ENCODE measurements around the gene RHOU.

DNA sequence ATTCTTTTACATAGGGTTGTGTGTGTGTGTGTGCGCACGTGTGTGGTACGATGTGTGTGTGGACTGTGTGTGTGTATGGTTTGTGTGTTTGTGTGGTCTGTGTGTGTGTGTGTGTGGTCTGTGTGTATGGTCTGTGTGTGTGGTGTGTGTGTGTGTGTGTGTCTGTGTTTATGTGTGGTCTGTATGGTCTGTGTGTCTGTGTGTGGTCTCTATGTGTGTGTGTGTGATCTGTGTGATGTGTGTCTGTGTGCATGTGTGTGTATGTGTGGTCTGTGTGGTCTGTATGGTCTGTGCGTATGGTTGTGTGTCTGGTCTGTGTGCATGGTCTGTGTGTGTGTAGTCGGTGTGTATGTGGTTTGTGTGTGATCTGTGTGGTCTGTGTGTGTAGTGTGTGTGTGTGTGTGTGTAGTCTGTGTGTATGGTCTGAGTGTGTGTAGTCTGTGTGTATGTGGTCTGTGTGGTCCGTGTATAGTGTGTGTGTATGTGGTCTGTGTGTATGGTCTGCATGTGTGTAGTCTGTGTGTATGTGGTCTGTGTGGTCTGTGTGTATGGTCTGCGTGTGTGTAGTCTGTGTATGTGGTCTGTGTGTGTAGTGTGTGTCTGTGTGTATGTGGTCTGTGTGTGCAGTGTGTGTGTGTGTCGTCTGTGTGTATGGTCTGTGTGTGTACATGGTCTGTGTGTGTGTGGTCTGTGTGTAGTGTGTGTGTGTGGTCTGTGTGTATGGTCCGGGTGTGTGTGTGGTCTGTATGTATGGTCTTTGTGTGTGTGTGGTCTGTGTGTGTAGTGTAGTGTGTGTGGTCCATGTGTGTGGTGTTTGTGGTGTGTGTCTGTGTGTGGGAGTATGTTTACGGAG is 46.8 kb downstream of the RHOU start:
- TF ChIP-seq, protein P1, sequence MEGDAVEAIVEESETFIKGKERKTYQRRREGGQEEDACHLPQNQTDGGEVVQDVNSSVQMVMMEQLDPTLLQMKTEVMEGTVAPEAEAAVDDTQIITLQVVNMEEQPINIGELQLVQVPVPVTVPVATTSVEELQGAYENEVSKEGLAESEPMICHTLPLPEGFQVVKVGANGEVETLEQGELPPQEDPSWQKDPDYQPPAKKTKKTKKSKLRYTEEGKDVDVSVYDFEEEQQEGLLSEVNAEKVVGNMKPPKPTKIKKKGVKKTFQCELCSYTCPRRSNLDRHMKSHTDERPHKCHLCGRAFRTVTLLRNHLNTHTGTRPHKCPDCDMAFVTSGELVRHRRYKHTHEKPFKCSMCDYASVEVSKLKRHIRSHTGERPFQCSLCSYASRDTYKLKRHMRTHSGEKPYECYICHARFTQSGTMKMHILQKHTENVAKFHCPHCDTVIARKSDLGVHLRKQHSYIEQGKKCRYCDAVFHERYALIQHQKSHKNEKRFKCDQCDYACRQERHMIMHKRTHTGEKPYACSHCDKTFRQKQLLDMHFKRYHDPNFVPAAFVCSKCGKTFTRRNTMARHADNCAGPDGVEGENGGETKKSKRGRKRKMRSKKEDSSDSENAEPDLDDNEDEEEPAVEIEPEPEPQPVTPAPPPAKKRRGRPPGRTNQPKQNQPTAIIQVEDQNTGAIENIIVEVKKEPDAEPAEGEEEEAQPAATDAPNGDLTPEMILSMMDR (conservative IDR thresholded peaks at IDR 0.05; ENCODE audit: low read depth, low read length) = no peak
- no peak for TF ChIP-seq EZH2 (IDR thresholded peaks at IDR 0.05; ENCODE audit: borderline replicate concordance, low read depth, low read length, poor library complexity, severe bottlenecking)

Data from A673 (cell line).